OCI-LY7 (cell line): ENCODE data around the gene DOCK9. TPM values are rescaled to one million over a fixed set of nuclear protein-coding genes. Genes with fewer than 3 reads are reported as not detected.

Experiments used
- BruUV-seq: library from RNA; stranded (reverse); fragments of 400-500 nt; replicated peaks from 2 replicates; lab custom pipeline; 2021; lab: Mats Ljungman, UMichigan
- CTCF ChIA-PET: fragments of 300-600 bp; sonication (Branson Sonifier 250); formaldehyde crosslinking; loops from one replicate; lab custom pipeline; 2022; ENCODE audit warnings: antibody characterized with exemption; ENCODE audit not compliant: unreplicated experiment; lab: Charles Lee
- POLR2A ChIA-PET: fragments of 300-600 bp; sonication (Branson Sonifier 250); formaldehyde crosslinking; loops from one replicate; lab custom pipeline; 2022; ENCODE audit warnings: antibody characterized with exemption; lab: Charles Lee
- DNase-seq: peaks from one replicate; pipeline ENCODE4 v3.0.0-alpha.2; 2015; ENCODE audit warnings: low spot score
- H2AFZ ChIP-seq: fragments of 200-600 bp; sonication (generic), shearing (Covaris generic); 2 replicates; pipeline ENCODE4 v1.6.1; 2014; ENCODE audit warnings: mild to moderate bottlenecking, antibody characterized with exemption, low read length, moderate library complexity
- H3K27ac ChIP-seq: fragments of 200-600 bp; sonication (generic); 2 replicates; pipeline ENCODE4 v1.5.1; 2014; ENCODE audit warnings: mixed run types, low read depth, mild to moderate bottlenecking, moderate library complexity, low read length, inconsistent platforms; ENCODE audit not compliant: poor library complexity, severe bottlenecking
- H3K36me3 ChIP-seq: fragments of 200-600 bp; sonication (generic); 2 replicates; pipeline ENCODE4 v1.6.1; 2014; ENCODE audit warnings: mild to moderate bottlenecking, antibody characterized with exemption, low read length, moderate library complexity, mixed read lengths; ENCODE audit not compliant: insufficient read depth
- H3K4me1 ChIP-seq: fragments of 200-600 bp; sonication (generic); 2 replicates; pipeline ENCODE4 v1.5.1; 2014; ENCODE audit warnings: mild to moderate bottlenecking, low read length; ENCODE audit not compliant: insufficient read depth, poor library complexity, severe bottlenecking
- H3K4me2 ChIP-seq: fragments of 200-600 bp; sonication (generic); 2 replicates; pipeline ENCODE4 v1.6.1; 2014; ENCODE audit warnings: mild to moderate bottlenecking, low read length
- H3K4me3 ChIP-seq: fragments of 200-600 bp; sonication (generic); 2 replicates; pipeline ENCODE4 v1.5.1; 2014; ENCODE audit warnings: mild to moderate bottlenecking, low read depth, low read length; ENCODE audit not compliant: poor library complexity, severe bottlenecking
- H3K79me2 ChIP-seq: fragments of 200-600 bp; sonication (generic); 2 replicates; pipeline ENCODE4 v1.6.1; 2016; ENCODE audit warnings: low read depth, mild to moderate bottlenecking, low read length, moderate library complexity, mixed read lengths; ENCODE audit not compliant: insufficient read depth
- H3K9me2 ChIP-seq: fragments of 200-600 bp; sonication (generic); 2 replicates; pipeline ENCODE4 v1.6.1; 2016; ENCODE audit warnings: mild to moderate bottlenecking, low read length, mixed read lengths; ENCODE audit not compliant: insufficient read depth
- H3K9me3 ChIP-seq: fragments of 200-600 bp; sonication (generic); 2 replicates; pipeline ENCODE4 v1.6.1; 2014; ENCODE audit warnings: mild to moderate bottlenecking, mixed run types, low read length, mixed read lengths
- H4K20me1 ChIP-seq: fragments of 200-600 bp; sonication (generic); 2 replicates; pipeline ENCODE4 v1.6.1; 2014; ENCODE audit warnings: mild to moderate bottlenecking, antibody characterized with exemption, low read length, moderate library complexity, mixed read lengths; ENCODE audit not compliant: insufficient read depth
- EZH2phosphoT487 ChIP-seq: fragments of 200-600 bp; sonication (generic); IDR thresholded peaks from 2 replicates; pipeline ENCODE4 v1.6.1; 2018; ENCODE audit warnings: low read depth, borderline replicate concordance, mild to moderate bottlenecking, mixed run types, antibody characterized with exemption, low read length, moderate library complexity, mixed read lengths
- intact Hi-C: fragments of 100-400 bp; cut with micrococcal nuclease; formaldehyde crosslinking; loops from one replicate; pipeline ENCODE4 v1.10.0; 2022; ENCODE audit not compliant: unreplicated experiment
- total RNA-seq, 2 experiments: library from RNA; depleted of rRNA in 1 of 2; stranded (reverse); fragments of >200 nt in 1 of 2; shearing (Covaris generic) in 1 of 2; gene quantifications; 2 replicates each; pipeline ENCODE4 v1.2.3, GENCODE V29; 2014 to 2022
- TF ChIP-seq, protein P1 (sequence below): fragments of 200-600 bp; sonication (generic); conservative IDR thresholded peaks from 2 replicates; pipeline ENCODE4 v1.5.1; 2014; ENCODE audit warnings: mild to moderate bottlenecking, antibody characterized with exemption, low read length, moderate library complexity, mixed read lengths

The DOCK9 gene
- total RNA-seq, 2 experiments from 2014 or later, result 24.0 to 28.0 TPM

DNA sequence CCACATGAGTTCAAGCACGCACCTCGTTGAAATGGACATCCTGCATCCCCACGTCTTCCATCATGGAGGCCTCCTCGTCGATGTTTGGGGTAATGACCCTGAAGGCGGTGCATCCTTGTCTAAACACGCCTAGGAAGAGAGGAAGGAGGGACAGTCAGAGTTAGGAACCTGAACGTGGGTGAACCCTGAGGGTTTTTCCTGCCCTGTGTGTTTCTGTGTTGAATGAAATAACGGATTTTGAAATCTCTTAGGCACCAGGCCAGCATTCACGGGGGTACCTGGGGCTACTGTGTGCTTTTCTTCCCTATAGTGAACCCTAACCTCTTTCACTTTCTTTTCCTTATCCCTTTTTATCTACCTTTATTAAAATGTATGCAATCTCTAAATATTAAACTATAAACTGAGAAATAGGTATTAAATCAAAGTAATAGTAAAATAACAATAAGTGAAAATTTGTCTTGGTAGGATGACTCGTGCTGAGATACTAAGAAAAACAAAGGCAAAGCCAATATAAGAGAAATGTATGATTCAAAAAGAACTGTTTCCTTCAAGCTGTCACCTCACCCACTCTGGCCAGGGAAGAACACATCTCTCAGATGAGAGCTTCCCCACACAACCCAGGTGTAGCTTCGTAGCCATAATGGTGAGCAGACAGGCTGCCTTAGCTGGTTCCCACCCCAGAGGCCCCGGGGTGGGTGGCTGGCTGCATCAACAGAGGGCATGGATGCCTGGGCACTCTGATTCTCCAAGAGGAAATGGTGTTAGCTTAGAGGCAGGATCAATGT, 153.3 kb downstream of the DOCK9 start:
- H3K36me3 ChIP-seq, result peaks cover 10% of the 10 kb centered on the region; the same call in 1 of the 2 replicates

DNA sequence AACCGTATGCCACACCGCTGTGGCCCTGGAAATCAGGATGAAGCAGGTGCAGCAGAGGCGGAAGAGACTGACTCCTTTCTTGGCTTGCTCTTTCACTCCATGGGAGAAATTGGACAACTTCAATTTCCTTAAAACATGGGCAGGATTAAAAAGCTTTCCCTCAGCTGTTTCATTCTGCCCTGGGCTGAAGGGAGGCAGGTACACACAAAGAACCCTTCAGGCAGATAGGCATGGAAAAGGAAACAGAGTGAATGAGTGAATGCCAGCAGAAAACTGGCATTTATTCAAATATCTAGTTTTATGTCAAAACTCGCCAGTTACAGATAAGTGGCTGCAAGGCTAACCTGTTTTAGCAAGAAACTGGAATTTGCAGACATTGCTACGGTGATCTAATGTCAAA, 154.4 kb downstream of the DOCK9 start:
- H3K79me2 ChIP-seq, result no peaks in the 10 kb centered on the region
- BruUV-seq, result no TSS peak
- no peak overlapping the region for H3K4me3 ChIP-seq
- CTCF ChIA-PET, result no interaction called here
- no peaks in the 10 kb centered on the region for H3K9me2 ChIP-seq
- peaks cover 15% of the 10 kb centered on the region for H3K4me1 ChIP-seq
- no peaks in the 10 kb centered on the region for H4K20me1 ChIP-seq
- H3K27ac ChIP-seq, result no peak overlapping the region
- POLR2A ChIA-PET, result no interaction called here
- DNase-seq, result no peak
- no peaks in the 10 kb centered on the region for H3K9me3 ChIP-seq
- TF ChIP-seq, protein P1, sequence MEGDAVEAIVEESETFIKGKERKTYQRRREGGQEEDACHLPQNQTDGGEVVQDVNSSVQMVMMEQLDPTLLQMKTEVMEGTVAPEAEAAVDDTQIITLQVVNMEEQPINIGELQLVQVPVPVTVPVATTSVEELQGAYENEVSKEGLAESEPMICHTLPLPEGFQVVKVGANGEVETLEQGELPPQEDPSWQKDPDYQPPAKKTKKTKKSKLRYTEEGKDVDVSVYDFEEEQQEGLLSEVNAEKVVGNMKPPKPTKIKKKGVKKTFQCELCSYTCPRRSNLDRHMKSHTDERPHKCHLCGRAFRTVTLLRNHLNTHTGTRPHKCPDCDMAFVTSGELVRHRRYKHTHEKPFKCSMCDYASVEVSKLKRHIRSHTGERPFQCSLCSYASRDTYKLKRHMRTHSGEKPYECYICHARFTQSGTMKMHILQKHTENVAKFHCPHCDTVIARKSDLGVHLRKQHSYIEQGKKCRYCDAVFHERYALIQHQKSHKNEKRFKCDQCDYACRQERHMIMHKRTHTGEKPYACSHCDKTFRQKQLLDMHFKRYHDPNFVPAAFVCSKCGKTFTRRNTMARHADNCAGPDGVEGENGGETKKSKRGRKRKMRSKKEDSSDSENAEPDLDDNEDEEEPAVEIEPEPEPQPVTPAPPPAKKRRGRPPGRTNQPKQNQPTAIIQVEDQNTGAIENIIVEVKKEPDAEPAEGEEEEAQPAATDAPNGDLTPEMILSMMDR, result no peak
- TF ChIP-seq EZH2phosphoT487, result no peak
- H3K4me2 ChIP-seq, result no peak overlapping the region
- H2AFZ ChIP-seq, result no peak overlapping the region
- peaks cover 4% of the 10 kb centered on the region; the same call in 1 of the 2 replicates for H3K36me3 ChIP-seq
- intact Hi-C loops, result no loop called here

More for the DNA sequence above, 153.3 kb downstream of the DOCK9 start:
- POLR2A ChIA-PET, result interaction anchor here (0.7 to 0.8 kb wide), 2 partner anchors 694 to 936 kb away, joined by 3 read pairs; no protein-coding TSS in a partner anchor
- peak; percentile 4 for DNase-seq
- Histone ChIP-seq H4K20me1 (no peaks in the 10 kb centered on the region), H3K4me1 (peaks cover 15% of the 10 kb centered on the region), H3K79me2 (no peaks in the 10 kb centered on the region), H3K9me3 (no peaks in the 10 kb centered on the region), H2AFZ (no peak overlapping the region), H3K4me2 (no peak overlapping the region), H3K27ac (no peak overlapping the region), H3K4me3 (no peak overlapping the region), H3K9me2 (no peaks in the 10 kb centered on the region)
- TF ChIP-seq, protein P1, result no peak
- TF ChIP-seq EZH2phosphoT487, result no peak
- CTCF ChIA-PET, result interaction anchor here (0.6 kb wide), 1 partner anchor 1847 kb away, joined by 5 read pairs; no protein-coding TSS in a partner anchor
- BruUV-seq, result no TSS peak
- intact Hi-C loops, result loop anchor here (5.0 kb wide), 1 partner anchor 377 kb away; no protein-coding TSS in a partner anchor

DNA sequence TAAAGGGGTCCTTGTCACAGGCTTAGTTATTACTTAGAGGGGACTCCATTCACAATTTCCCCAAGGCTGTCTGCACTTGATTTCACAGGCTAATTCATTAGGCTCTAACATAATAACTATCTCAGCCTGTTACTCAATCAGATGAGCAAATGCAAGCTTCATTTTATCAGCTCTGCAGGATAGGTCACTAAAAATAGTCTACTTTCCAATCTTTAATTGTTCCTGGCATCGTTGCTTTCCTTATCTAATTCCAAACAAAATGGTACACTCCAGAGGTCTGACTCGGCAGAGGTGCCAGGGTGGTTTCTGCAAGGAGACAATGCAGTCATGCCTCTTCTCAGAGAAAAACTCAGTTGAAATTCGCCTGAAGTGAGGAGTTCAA, 155.6 kb downstream of the DOCK9 start:
- Histone ChIP-seq H4K20me1 (no peaks in the 10 kb centered on the region), H3K4me3 (no peak overlapping the region), H3K36me3 (peaks cover 4% of the 10 kb centered on the region; the same call in 1 of the 2 replicates), H3K79me2 (no peaks in the 10 kb centered on the region), H3K27ac (no peak overlapping the region), H3K9me3 (no peaks in the 10 kb centered on the region), H3K4me1 (peaks cover 15% of the 10 kb centered on the region), H3K4me2 (no peak overlapping the region), H3K9me2 (no peaks in the 10 kb centered on the region), H2AFZ (no peak overlapping the region)
- no TSS peak for BruUV-seq
- TF ChIP-seq EZH2phosphoT487, result no peak
- TF ChIP-seq, protein P1, result no peak
- ChIA-PET POLR2A (no interaction called here), CTCF (no interaction called here)
- DNase-seq, result no peak
- intact Hi-C loops, result no loop called here
